Mesenchymal stem cell (in vitro differentiated cells and primary cell): ENCODE results near the gene RMND1.

Experiments
- DNase-seq: peaks from one replicate; pipeline ENCODE4 v3.0.0-alpha.2; 2013
- H2AFZ ChIP-seq: one replicate; pipeline ENCODE4 v1.6.1; 2013; ENCODE audit warnings: low read depth, mild to moderate bottlenecking, control low read depth, inconsistent platforms, low read length, moderate library complexity
- H2AK5ac ChIP-seq: 2 replicates; pipeline ENCODE4 v1.6.1; 2013; ENCODE audit warnings: low read length, moderate library complexity, mild to moderate bottlenecking, inconsistent platforms; ENCODE audit not compliant: severe bottlenecking
- H2BK120ac ChIP-seq: one replicate; pipeline ENCODE4 v1.6.1; 2013; ENCODE audit warnings: low read depth, mild to moderate bottlenecking, inconsistent platforms, low read length, moderate library complexity
- H2BK12ac ChIP-seq, 2 experiments: one replicate each; pipeline ENCODE4 v1.6.1; 2013; ENCODE audit warnings: inconsistent platforms in 2 of 2, low read length in 2 of 2, mild to moderate bottlenecking in 2 of 2, moderate library complexity in 2 of 2, control low read depth in 1 of 2
- H2BK15ac ChIP-seq: one replicate; pipeline ENCODE4 v1.6.1; 2013; ENCODE audit warnings: mild to moderate bottlenecking, low read depth, inconsistent platforms; ENCODE audit not compliant: poor library complexity, severe bottlenecking
- H2BK5ac ChIP-seq: 2 replicates; pipeline ENCODE4 v1.6.1; 2013; ENCODE audit warnings: low read depth, mild to moderate bottlenecking, low read length, control low read depth, inconsistent platforms; ENCODE audit not compliant: poor library complexity, severe bottlenecking
- H3K14ac ChIP-seq, 2 experiments: one replicate each; pipeline ENCODE4 v1.6.1; 2013; ENCODE audit warnings: inconsistent platforms in 2 of 2, low read length in 2 of 2, control low read depth in 1 of 2, mild to moderate bottlenecking in 1 of 2, moderate library complexity in 1 of 2
- H3K18ac ChIP-seq, 2 experiments: one replicate each; pipeline ENCODE4 v1.6.1; 2013; ENCODE audit warnings: inconsistent platforms in 2 of 2, low read length in 2 of 2, control low read depth in 1 of 2, low read depth in 1 of 2, mild to moderate bottlenecking in 1 of 2
- H3K23ac ChIP-seq, 2 experiments: one replicate each; pipeline ENCODE4 v1.6.1; 2013; ENCODE audit warnings: inconsistent platforms in 2 of 2, low read length in 2 of 2, mild to moderate bottlenecking in 2 of 2, moderate library complexity in 2 of 2, control low read depth in 1 of 2
- H3K27ac ChIP-seq: 2 replicates; pipeline ENCODE4 v1.5.1; 2013; ENCODE audit warnings: mild to moderate bottlenecking, moderate library complexity, low read length, control low read depth, inconsistent platforms; ENCODE audit not compliant: poor library complexity, severe bottlenecking
- H3K27me3 ChIP-seq, 2 experiments: 2 replicates each; pipeline versions ENCODE4 v1.6.1 to v1.7.0; 2013; ENCODE audit warnings: low read length in 2 of 2, mild to moderate bottlenecking in 2 of 2, moderate library complexity in 2 of 2, control low read depth in 1 of 2, inconsistent platforms in 1 of 2; ENCODE audit not compliant: control insufficient read depth in 1 of 2, insufficient read depth in 1 of 2
- H3K36me3 ChIP-seq, 2 experiments: 2 replicates each; pipeline versions ENCODE4 v1.6.1 to v1.7.0; 2013; ENCODE audit warnings: low read length in 2 of 2, control low read depth in 1 of 2, inconsistent platforms in 1 of 2, low read depth in 1 of 2, mild to moderate bottlenecking in 1 of 2; ENCODE audit not compliant: insufficient read depth in 2 of 2, control insufficient read depth in 1 of 2
- H3K4ac ChIP-seq, 2 experiments: one replicate each; pipeline ENCODE4 v1.6.1; 2013; ENCODE audit warnings: inconsistent platforms in 2 of 2, low read length in 2 of 2, mild to moderate bottlenecking in 2 of 2, moderate library complexity in 2 of 2, control low read depth in 1 of 2, low read depth in 1 of 2
- H3K4me1 ChIP-seq: 2 replicates; pipeline ENCODE4 v1.6.1; 2013; ENCODE audit warnings: low read depth, low read length, control low read depth; ENCODE audit not compliant: control insufficient read depth, insufficient read depth
- H3K4me2 ChIP-seq: 2 replicates; pipeline ENCODE4 v1.6.1; 2013; ENCODE audit warnings: low read length, mild to moderate bottlenecking, inconsistent platforms; ENCODE audit not compliant: poor library complexity, severe bottlenecking
- H3K4me3 ChIP-seq, 2 experiments: 2 replicates each; pipeline versions ENCODE4 v1.5.1 to v1.7.0; 2013; ENCODE audit warnings: low read length in 2 of 2, mild to moderate bottlenecking in 2 of 2, control low read depth in 1 of 2, low read depth in 1 of 2; ENCODE audit not compliant: insufficient read depth in 1 of 2
- H3K79me1 ChIP-seq: replicated peaks from 2 replicates; pipeline ENCODE4 v1.6.1; 2013; ENCODE audit warnings: mild to moderate bottlenecking, control low read depth, low read length, inconsistent platforms; ENCODE audit not compliant: poor library complexity, severe bottlenecking
- H3K9ac ChIP-seq: 2 replicates; pipeline ENCODE4 v1.7.0; 2013; ENCODE audit warnings: mild to moderate bottlenecking, low read length, moderate library complexity
- H3K9me3 ChIP-seq: 2 replicates; pipeline ENCODE4 v1.7.0; 2013; ENCODE audit warnings: mild to moderate bottlenecking, low read length; ENCODE audit not compliant: control insufficient read depth
- H4K8ac ChIP-seq: one replicate; pipeline ENCODE4 v1.6.1; 2013; ENCODE audit warnings: inconsistent platforms, mild to moderate bottlenecking, low read length, moderate library complexity
- H4K91ac ChIP-seq: one replicate; pipeline ENCODE4 v1.6.1; 2013; ENCODE audit warnings: mild to moderate bottlenecking, low read length, inconsistent platforms
- WGBS: methylation state at CpG from one replicate; pipeline ENCODE4 v1.1.7; 2013; ENCODE audit warnings: mixed read lengths; 5-methylcytosine and 5-hydroxymethylcytosine counted together

The RMND1 gene

DNA sequence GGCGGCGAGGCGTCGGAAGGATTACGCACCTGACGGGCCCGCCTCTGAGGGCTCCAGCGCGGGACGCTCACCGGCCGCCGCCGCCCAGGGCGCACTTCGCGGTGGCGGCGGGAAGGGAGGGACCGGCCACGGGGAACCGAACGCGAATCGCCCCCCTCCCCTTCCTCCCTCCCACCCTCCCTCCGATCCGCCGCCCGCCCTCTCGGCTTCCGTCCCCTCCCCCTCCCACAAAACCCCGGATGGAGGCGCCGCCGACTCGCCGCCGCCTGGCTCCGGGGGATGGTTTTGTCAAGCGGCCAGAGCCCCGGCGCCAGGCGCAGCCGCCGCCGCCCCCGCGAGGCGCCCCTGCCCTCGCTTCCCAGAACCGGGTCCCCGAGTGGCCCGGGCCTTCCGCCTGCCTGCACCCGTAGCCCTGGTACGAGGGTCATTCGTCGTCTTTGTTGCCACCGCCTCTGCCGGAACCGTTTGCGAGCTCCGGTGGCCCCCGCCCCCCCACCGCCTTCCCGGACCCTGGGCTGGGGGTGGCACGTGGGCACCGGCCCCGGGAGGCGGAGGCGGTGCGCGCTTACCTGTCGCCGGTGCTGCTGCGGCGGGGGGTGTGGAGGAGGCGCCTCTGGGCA, 61.0 kb downstream of the RMND1 start:
- Histone ChIP-seq H3K18ac (peak overlapping the region; percentile 92 to 100), H2BK15ac (peak overlapping the region; percentile 99), H2AFZ (peak overlapping the region; percentile 60), H3K36me3 (peaks cover 3 to 5% of the 10 kb centered on the region in 2 experiments), H3K4me1 (peaks cover 11% of the 10 kb centered on the region), H2AK5ac (peak overlapping the region; percentile 66), H3K4me2 (peak overlapping the region; percentile 61), H3K79me1 (peaks cover 7% of the 10 kb centered on the region), H3K4ac (peak overlapping the region; percentile 96 to 100), H2BK5ac (peak overlapping the region; percentile 98), H2BK12ac (peak overlapping the region; percentile 15 to 23), H3K27me3 (no peaks in the 10 kb centered on the region), H3K14ac (peak overlapping the region; percentile 92 to 99), H3K4me3 (peak overlapping the region; percentile 77 to 99), H4K8ac (peak overlapping the region; percentile 99), H4K91ac (peak overlapping the region; percentile 99), H2BK120ac (peak overlapping the region; percentile 99), H3K23ac (peak overlapping the region; percentile 75 to 79), H3K9ac (peak overlapping the region; percentile 91), H3K27ac (peak overlapping the region; percentile 91), H3K9me3 (no peaks in the 10 kb centered on the region)
- WGBS, result 1% methylated on average over 43 of the region's 78 CpGs
- DNase-seq, result peak; percentile 73

DNA sequence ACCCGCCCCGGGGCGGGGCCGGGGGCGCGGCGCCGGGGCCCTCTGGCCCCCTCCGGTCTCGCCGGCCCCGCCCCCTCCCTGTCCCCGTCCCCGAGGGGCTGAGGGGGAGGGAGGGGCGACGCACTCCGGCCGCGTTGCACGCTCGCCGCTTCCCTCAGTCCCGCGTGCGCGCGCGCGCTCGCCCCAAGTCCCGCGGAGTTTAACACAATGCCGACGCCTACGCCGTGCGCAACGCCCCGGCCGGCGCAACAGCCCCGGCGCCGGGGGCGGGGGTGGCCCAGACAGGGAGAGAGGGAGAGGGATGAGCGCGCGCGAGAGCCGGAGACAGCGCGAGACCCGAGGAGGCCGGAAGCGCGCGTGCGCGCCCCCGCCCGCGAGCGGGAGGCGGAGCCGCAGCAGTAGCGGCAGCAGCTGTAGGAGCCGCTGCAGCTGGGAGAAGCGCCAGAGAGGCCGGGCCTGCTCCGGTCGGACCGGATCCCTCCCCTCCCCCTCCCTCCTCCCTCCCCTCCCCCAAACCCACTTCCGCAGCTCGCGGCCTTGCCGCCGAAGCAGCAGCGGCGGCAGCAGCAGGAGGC, 61.6 kb downstream of the RMND1 start:
- Histone ChIP-seq H2BK120ac (peak overlapping the region; percentile 99), H3K27ac (no peak overlapping the region), H2BK5ac (peak overlapping the region; percentile 98), H2BK15ac (peak overlapping the region; percentile 52), H3K9me3 (no peaks in the 10 kb centered on the region), H3K4me3 (peak overlapping the region; percentile 88 to 99), H3K9ac (peak overlapping the region; percentile 96), H2BK12ac (no peak overlapping the region), H4K8ac (peak overlapping the region; percentile 90), H2AFZ (peak overlapping the region; percentile 60), H3K4me1 (peaks cover 9% of the 10 kb centered on the region), H2AK5ac (peak overlapping the region; percentile 27), H3K79me1 (peaks cover 7% of the 10 kb centered on the region), H3K4me2 (peak overlapping the region; percentile 91), H3K14ac (peak overlapping the region in 1 of 2 experiments; percentile 87), H4K91ac (peak overlapping the region; percentile 99), H3K36me3 (peaks cover 3 to 5% of the 10 kb centered on the region in 2 experiments), H3K18ac (peak overlapping the region; percentile 92 to 99), H3K27me3 (no peaks in the 10 kb centered on the region), H3K4ac (peak overlapping the region; percentile 95 to 100), H3K23ac (peak overlapping the region; percentile 14 to 79)
- DNase-seq, result peak; percentile 99
- WGBS, result 0% methylated on average over 14 of the region's 79 CpGs

DNA sequence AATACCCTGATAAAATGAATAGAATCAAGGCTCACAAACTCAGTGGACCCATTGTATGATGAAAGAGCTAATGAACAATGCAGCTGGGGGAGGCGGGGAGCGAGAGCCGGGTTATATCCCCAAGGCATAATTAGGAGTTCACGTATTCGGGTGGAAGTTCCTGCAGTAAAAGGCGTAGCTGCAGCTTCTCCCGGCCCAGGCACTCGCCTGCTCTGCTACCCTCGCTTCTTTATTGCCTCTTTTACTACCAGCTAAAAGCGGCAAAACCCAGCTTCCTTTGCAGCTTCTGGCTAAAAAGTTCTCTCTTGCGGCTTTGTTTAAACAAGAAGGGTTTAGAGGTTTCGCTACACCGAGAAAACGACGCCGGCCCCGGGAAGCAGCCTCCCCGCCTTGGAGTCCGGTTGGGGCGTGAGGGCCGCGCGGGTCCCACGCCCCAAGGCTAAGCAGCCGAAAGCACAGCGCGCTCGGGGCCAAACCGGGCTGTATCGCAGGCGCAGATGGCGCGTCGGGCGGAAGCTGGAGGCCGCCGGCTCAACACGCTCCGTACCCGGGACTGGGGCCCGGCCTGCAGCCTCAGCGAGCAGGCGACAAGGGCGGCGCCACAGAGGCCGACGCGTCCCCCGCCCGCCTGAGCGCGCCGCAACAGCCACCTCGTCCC, 62.2 kb downstream of the RMND1 start:
- Histone ChIP-seq H3K14ac (peak overlapping the region; percentile 25 to 85), H2BK15ac (peak overlapping the region; percentile 83), H3K18ac (peak overlapping the region; percentile 97 to 98), H3K23ac (peak overlapping the region in 1 of 2 experiments; percentile 57), H3K4me3 (peak overlapping the region; percentile 88 to 90), H3K9ac (peak overlapping the region; percentile 96), H2AK5ac (peak overlapping the region; percentile 10), H2BK5ac (peak overlapping the region; percentile 89), H3K36me3 (peaks cover under 1 to 5% of the 10 kb centered on the region in 2 experiments), H4K8ac (peak overlapping the region; percentile 92), H2BK12ac (peak overlapping the region; percentile 11 to 63), H2AFZ (peak overlapping the region; percentile 66), H3K4me1 (peaks cover 9% of the 10 kb centered on the region), H2BK120ac (peak overlapping the region; percentile 95), H3K27ac (peak overlapping the region; percentile 99), H3K27me3 (no peaks in the 10 kb centered on the region), H4K91ac (peak overlapping the region; percentile 94), H3K4ac (peak overlapping the region; percentile 90 to 99), H3K79me1 (peaks cover 7% of the 10 kb centered on the region), H3K4me2 (peak overlapping the region; percentile 91), H3K9me3 (no peaks in the 10 kb centered on the region)
- DNase-seq, result peak; percentile 80
- 1% methylated on average over 35 of the region's 54 CpGs for WGBS
